ENCODE measurements around the gene SLC34A2.

SLC34A2 gene

DNA sequence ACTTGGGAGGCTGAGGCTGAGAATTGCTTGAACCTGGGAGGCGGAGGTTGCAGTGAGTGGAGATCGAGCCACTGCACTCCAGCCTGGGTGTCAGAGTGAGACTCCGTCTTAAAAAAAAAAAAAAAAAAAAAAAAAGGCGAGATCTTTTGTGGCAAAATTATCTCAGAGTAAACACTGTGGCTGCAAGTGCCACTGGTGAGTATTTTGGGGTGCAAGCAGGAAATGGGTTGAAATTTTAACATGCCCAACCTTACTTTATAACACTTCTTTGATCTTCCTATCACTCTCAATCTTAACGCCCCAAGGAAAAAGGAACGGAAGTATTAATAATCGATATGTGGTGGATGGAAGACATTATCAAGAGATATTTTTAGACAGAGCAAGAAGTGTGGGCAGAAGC lies 32.1 kb downstream of the SLC34A2 start:
- H3K27ac ChIP-seq (ENCODE audit: low read depth, low read length) = no peak overlapping the region
- no peak for TF ChIP-seq EZH2phosphoT487 (conservative IDR thresholded peaks at IDR 0.05; ENCODE audit: low read length)
- TF ChIP-seq, protein P1, sequence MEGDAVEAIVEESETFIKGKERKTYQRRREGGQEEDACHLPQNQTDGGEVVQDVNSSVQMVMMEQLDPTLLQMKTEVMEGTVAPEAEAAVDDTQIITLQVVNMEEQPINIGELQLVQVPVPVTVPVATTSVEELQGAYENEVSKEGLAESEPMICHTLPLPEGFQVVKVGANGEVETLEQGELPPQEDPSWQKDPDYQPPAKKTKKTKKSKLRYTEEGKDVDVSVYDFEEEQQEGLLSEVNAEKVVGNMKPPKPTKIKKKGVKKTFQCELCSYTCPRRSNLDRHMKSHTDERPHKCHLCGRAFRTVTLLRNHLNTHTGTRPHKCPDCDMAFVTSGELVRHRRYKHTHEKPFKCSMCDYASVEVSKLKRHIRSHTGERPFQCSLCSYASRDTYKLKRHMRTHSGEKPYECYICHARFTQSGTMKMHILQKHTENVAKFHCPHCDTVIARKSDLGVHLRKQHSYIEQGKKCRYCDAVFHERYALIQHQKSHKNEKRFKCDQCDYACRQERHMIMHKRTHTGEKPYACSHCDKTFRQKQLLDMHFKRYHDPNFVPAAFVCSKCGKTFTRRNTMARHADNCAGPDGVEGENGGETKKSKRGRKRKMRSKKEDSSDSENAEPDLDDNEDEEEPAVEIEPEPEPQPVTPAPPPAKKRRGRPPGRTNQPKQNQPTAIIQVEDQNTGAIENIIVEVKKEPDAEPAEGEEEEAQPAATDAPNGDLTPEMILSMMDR (IDR thresholded peaks at IDR 0.05; ENCODE audit: insufficient read depth, low read length, poor library complexity, severe bottlenecking) = no peak
- no peaks in the 10 kb centered on the region for H4K20me1 ChIP-seq (ENCODE audit: low read depth, low read length)
- H3K36me3 ChIP-seq (ENCODE audit: low read length) = no peaks in the 10 kb centered on the region
- no peaks in the 10 kb centered on the region for H3K9me2 ChIP-seq (replicated peaks; ENCODE audit: insufficient read depth, low read length)
- H3F3A ChIP-seq (ENCODE audit: insufficient read depth) = no peaks in the 10 kb centered on the region
- no peaks in the 10 kb centered on the region for H3K27me3 ChIP-seq (ENCODE audit: low read length)
- H3K9me3 ChIP-seq (ENCODE audit: insufficient read depth, low read length) = no peaks in the 10 kb centered on the region
- H3K4me3 ChIP-seq (ENCODE audit: insufficient read depth, low read length, poor library complexity, severe bottlenecking) = no peak overlapping the region
- H3K9ac ChIP-seq (ENCODE audit: low read length) = no peak overlapping the region
- H3K79me2 ChIP-seq (ENCODE audit: insufficient read depth, low read length) = no peaks in the 10 kb centered on the region
- H2AFZ ChIP-seq (ENCODE audit: low read depth, low read length, severe bottlenecking) = no peak overlapping the region
- H3K4me2 ChIP-seq (ENCODE audit: low read depth, low read length, poor library complexity, severe bottlenecking) = no peak overlapping the region

DNA sequence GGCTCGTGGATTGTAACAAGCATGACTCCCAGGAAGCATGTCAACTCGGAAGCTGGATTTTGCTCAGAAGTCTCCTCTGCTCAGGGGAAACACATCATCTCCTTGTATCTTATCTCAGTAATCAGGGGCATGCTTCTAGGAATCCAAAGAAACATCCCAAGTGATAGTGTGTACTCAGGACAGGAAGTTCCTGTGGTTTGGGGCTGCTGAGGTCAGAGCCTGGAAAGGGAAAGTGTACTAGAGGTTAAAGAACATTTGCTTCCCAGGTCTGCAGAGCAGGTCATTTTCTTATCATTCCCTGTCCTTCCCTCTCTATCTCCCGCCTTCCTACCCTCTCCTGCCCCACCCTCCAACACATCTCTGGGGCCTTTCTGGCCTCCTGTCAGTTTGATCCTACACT lies 38.8 kb downstream of the SLC34A2 start:
- Histone ChIP-seq H3F3A (ENCODE audit: insufficient read depth) (no peaks in the 10 kb centered on the region), H3K36me3 (ENCODE audit: low read length) (no peaks in the 10 kb centered on the region), H3K4me2 (ENCODE audit: low read depth, low read length, poor library complexity, severe bottlenecking) (no peak overlapping the region), H3K79me2 (ENCODE audit: insufficient read depth, low read length) (no peaks in the 10 kb centered on the region), H3K9me2 (replicated peaks; ENCODE audit: insufficient read depth, low read length) (no peaks in the 10 kb centered on the region), H3K27ac (ENCODE audit: low read depth, low read length) (no peak overlapping the region), H3K9ac (ENCODE audit: low read length) (no peak overlapping the region), H4K20me1 (ENCODE audit: low read depth, low read length) (no peaks in the 10 kb centered on the region), H3K27me3 (ENCODE audit: low read length) (no peaks in the 10 kb centered on the region), H3K4me3 (ENCODE audit: insufficient read depth, low read length, poor library complexity, severe bottlenecking) (no peak overlapping the region), H3K9me3 (ENCODE audit: insufficient read depth, low read length) (no peaks in the 10 kb centered on the region), H2AFZ (ENCODE audit: low read depth, low read length, severe bottlenecking) (no peak overlapping the region)
- no peak for TF ChIP-seq EZH2phosphoT487 (conservative IDR thresholded peaks at IDR 0.05; ENCODE audit: low read length)
- TF ChIP-seq, protein P1 (IDR thresholded peaks at IDR 0.05; ENCODE audit: insufficient read depth, low read length, poor library complexity, severe bottlenecking) = no peak

DNA sequence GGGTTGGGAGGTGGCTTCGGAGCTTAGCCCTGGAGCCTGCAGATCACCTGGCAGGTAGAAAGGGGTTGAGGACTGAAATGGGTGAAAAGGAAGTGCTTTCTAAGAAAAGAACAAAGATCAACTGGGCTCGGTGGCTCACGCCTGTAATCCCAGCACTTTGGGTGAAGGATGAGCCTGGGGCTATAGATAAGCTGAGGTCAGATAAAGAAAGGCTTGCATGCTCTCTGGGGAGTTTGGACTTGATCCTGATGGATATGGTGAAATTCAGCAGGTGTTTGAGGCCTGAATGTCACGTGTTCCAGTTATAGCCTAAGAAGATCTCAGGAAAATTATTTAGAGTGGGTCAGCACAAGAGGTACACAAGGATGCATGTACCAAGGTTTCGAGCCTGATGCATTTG lies 40.8 kb downstream of the SLC34A2 start:
- Histone ChIP-seq H4K20me1 (ENCODE audit: low read depth, low read length) (no peaks in the 10 kb centered on the region), H3K4me2 (ENCODE audit: low read depth, low read length, poor library complexity, severe bottlenecking) (no peak overlapping the region), H3K36me3 (ENCODE audit: low read length) (no peaks in the 10 kb centered on the region), H2AFZ (ENCODE audit: low read depth, low read length, severe bottlenecking) (no peak overlapping the region), H3K27me3 (ENCODE audit: low read length) (no peaks in the 10 kb centered on the region), H3K79me2 (ENCODE audit: insufficient read depth, low read length) (no peaks in the 10 kb centered on the region), H3K9me2 (replicated peaks; ENCODE audit: insufficient read depth, low read length) (no peaks in the 10 kb centered on the region), H3K4me3 (ENCODE audit: insufficient read depth, low read length, poor library complexity, severe bottlenecking) (no peak overlapping the region), H3K27ac (ENCODE audit: low read depth, low read length) (no peak overlapping the region), H3F3A (ENCODE audit: insufficient read depth) (no peaks in the 10 kb centered on the region), H3K9ac (ENCODE audit: low read length) (no peak overlapping the region), H3K9me3 (ENCODE audit: insufficient read depth, low read length) (no peaks in the 10 kb centered on the region)
- TF ChIP-seq, protein P1 (IDR thresholded peaks at IDR 0.05; ENCODE audit: insufficient read depth, low read length, poor library complexity, severe bottlenecking) = no peak
- TF ChIP-seq EZH2phosphoT487 (conservative IDR thresholded peaks at IDR 0.05; ENCODE audit: low read length) = no peak
